DND-41 (cell line): ENCODE measurements around the gene XXYLT1.

Experiments
- ATAC-seq: fragments of 200-7000 bp; cut with Tn5 transposase; 3 replicates; pipeline ENCODE4 v1.9.1; 2021; ENCODE audit warnings: low read depth; ENCODE audit not compliant: insufficient read depth
- DNase-seq: peaks from one replicate; pipeline ENCODE4 v3.0.0-alpha.2; 2020
- H2AFZ ChIP-seq: 2 replicates; pipeline ENCODE4 v1.6.0; 2012; ENCODE audit warnings: low read depth, low read length
- H3K27ac ChIP-seq: 2 replicates; pipeline ENCODE4 v1.5.1; 2012; ENCODE audit warnings: low read length, inconsistent platforms
- H3K27me3 ChIP-seq: fragments of 200-600 bp; sonication (generic); 2 replicates; pipeline ENCODE4 v1.6.0; 2012; ENCODE audit warnings: low read length, mild to moderate bottlenecking, inconsistent platforms; ENCODE audit not compliant: insufficient read depth, poor library complexity
- H3K36me3 ChIP-seq: 2 replicates; pipeline ENCODE4 v1.5.1; 2012; ENCODE audit warnings: low read length, inconsistent platforms; ENCODE audit not compliant: insufficient read depth
- H3K4me1 ChIP-seq: 2 replicates; pipeline ENCODE4 v1.5.1; 2012; ENCODE audit warnings: mild to moderate bottlenecking, low read length; ENCODE audit not compliant: insufficient read depth
- H3K4me2 ChIP-seq: 2 replicates; pipeline ENCODE4 v1.6.0; 2012; ENCODE audit warnings: mild to moderate bottlenecking, moderate library complexity, low read length, inconsistent platforms; ENCODE audit not compliant: insufficient read depth
- H3K4me3 ChIP-seq, 2 experiments: fragments of 200-600 bp in 1 of 2; shearing (Covaris generic) in 1 of 2; 2 replicates each; pipeline ENCODE4 v1.5.1; 2012 to 2016; ENCODE audit warnings: inconsistent platforms in 2 of 2, low read length in 2 of 2, mild to moderate bottlenecking in 2 of 2, low read depth in 1 of 2, moderate library complexity in 1 of 2
- H3K79me2 ChIP-seq: 2 replicates; pipeline ENCODE4 v1.6.0; 2012; ENCODE audit warnings: low read length, inconsistent platforms; ENCODE audit not compliant: insufficient read depth
- H3K9ac ChIP-seq: 2 replicates; pipeline ENCODE4 v1.6.0; 2012; ENCODE audit warnings: low read depth, mild to moderate bottlenecking, inconsistent platforms, low read length, moderate library complexity
- H3K9me3 ChIP-seq: 2 replicates; pipeline ENCODE4 v1.5.1; 2012; ENCODE audit warnings: low read length, moderate library complexity, mild to moderate bottlenecking, inconsistent platforms; ENCODE audit not compliant: insufficient read depth, severe bottlenecking
- H4K20me1 ChIP-seq: 2 replicates; pipeline ENCODE4 v1.6.0; 2012; ENCODE audit warnings: low read length; ENCODE audit not compliant: insufficient read depth
- CTCF ChIP-seq: IDR thresholded peaks from 2 replicates; pipeline ENCODE4 v1.5.1; 2012; ENCODE audit warnings: borderline replicate concordance, low read length, moderate library complexity, mild to moderate bottlenecking; ENCODE audit not compliant: poor library complexity, severe bottlenecking; ENCODE audit errors: extremely low read depth
- EZH2 ChIP-seq: IDR thresholded peaks from 3 replicates; pipeline ENCODE4 v1.6.1; 2012; ENCODE audit warnings: borderline replicate concordance, low read depth, mild to moderate bottlenecking, moderate library complexity, low read length, inconsistent platforms; ENCODE audit not compliant: severe bottlenecking

The XXYLT1 gene

GRCh38 chr3:195185583-195185982 is 85.4 kb downstream of the XXYLT1 start:
- H3K9ac ChIP-seq: no peak overlapping the region
- H3K4me1 ChIP-seq: no peaks in the 10 kb centered on the region
- no peak overlapping the region for H3K27ac ChIP-seq
- no peaks in the 10 kb centered on the region for H3K79me2 ChIP-seq
- DNase-seq (no peak), ATAC-seq (no peak)
- H3K4me2 ChIP-seq: no peak overlapping the region
- H2AFZ ChIP-seq: no peak overlapping the region
- H3K36me3 ChIP-seq: no peaks in the 10 kb centered on the region
- TF ChIP-seq CTCF (no peak), EZH2 (no peak)
- H3K27me3 ChIP-seq: no peaks in the 10 kb centered on the region
- H3K4me3 ChIP-seq: no peak overlapping the region
- H3K9me3 ChIP-seq: no peaks in the 10 kb centered on the region
- peaks cover 19% of the 10 kb centered on the region for H4K20me1 ChIP-seq

- H2AFZ ChIP-seq: no peak overlapping the region
- H3K4me1 ChIP-seq: no peaks in the 10 kb centered on the region
- H3K9ac ChIP-seq: no peak overlapping the region
- TF ChIP-seq EZH2 (no peak), CTCF (no peak)
- H4K20me1 ChIP-seq: peaks cover 25% of the 10 kb centered on the region
- H3K27ac ChIP-seq: no peak overlapping the region
- no peaks in the 10 kb centered on the region for H3K36me3 ChIP-seq
- H3K79me2 ChIP-seq: no peaks in the 10 kb centered on the region
- no peaks in the 10 kb centered on the region for H3K9me3 ChIP-seq
- no peak for ATAC-seq
- no peak for DNase-seq
- no peak overlapping the region for H3K4me3 ChIP-seq
- H3K27me3 ChIP-seq: no peaks in the 10 kb centered on the region
- no peak overlapping the region for H3K4me2 ChIP-seq
Observed at GRCh38 chr3:195184716-195185421, 86.1 kb downstream of the XXYLT1 start.

- no peak overlapping the region for H3K4me2 ChIP-seq
- no peak overlapping the region for H3K27ac ChIP-seq
- H3K36me3 ChIP-seq: no peaks in the 10 kb centered on the region
- H3K27me3 ChIP-seq: no peaks in the 10 kb centered on the region
- DNase-seq: no peak
- no peaks in the 10 kb centered on the region for H3K9me3 ChIP-seq
- H2AFZ ChIP-seq: no peak overlapping the region
- no peak overlapping the region for H3K9ac ChIP-seq
- H4K20me1 ChIP-seq: peaks cover 26% of the 10 kb centered on the region
- no peaks in the 10 kb centered on the region for H3K79me2 ChIP-seq
- ATAC-seq: no peak
- no peak for TF ChIP-seq CTCF
- TF ChIP-seq EZH2: no peak
- no peak overlapping the region for H3K4me3 ChIP-seq
- no peaks in the 10 kb centered on the region for H3K4me1 ChIP-seq
Observed at GRCh38 chr3:195183071-195183776, 87.7 kb downstream of the XXYLT1 start.
